BJ (cell line): ENCODE results near the gene PACRG. TPM values are rescaled to one million over a fixed set of nuclear protein-coding genes. Genes with fewer than 3 reads are reported as not detected.

ENCODE experiments used
- CTCF ChIA-PET: fragments of 350-600 bp; formaldehyde crosslinking; extraction: SDS; loops from one replicate; lab custom pipeline; 2021; ENCODE audit warnings: antibody characterized with exemption, inconsistent platforms; lab: Yijun Ruan, JAX
- POLR2A ChIA-PET: fragments of 300-600 bp; sonication (Branson Sonifier 250); formaldehyde crosslinking; extraction: SDS; loops from one replicate; lab custom pipeline; 2021; ENCODE audit warnings: antibody characterized with exemption; lab: Charles Lee
- DNase-seq: peaks from one replicate; pipeline ENCODE4 v3.0.0-alpha.2; 2011; ENCODE audit warnings: low read depth
- H3K27me3 ChIP-seq: 2 replicates; pipeline ENCODE4 v1.6.0; 2011; ENCODE audit warnings: low read length; ENCODE audit not compliant: control insufficient read depth, insufficient read depth
- H3K36me3 ChIP-seq: 2 replicates; pipeline ENCODE4 v1.5.1; 2011; ENCODE audit warnings: low read length; ENCODE audit not compliant: control insufficient read depth, insufficient read depth
- H3K4me3 ChIP-seq: 2 replicates; pipeline ENCODE4 v1.5.1; 2011; ENCODE audit warnings: low read depth, mild to moderate bottlenecking, control low read depth, low read length
- CTCF ChIP-seq: IDR thresholded peaks from 2 replicates; pipeline ENCODE4 v1.5.1; 2011; ENCODE audit warnings: low read depth, mild to moderate bottlenecking, control low read depth, inconsistent platforms, low read length, moderate library complexity; ENCODE audit not compliant: insufficient read depth
- polyA plus RNA-seq: library from polyadenylated mRNA; depleted of rRNA; stranded (reverse); fragments of >200 nt; gene quantifications from 2 replicates; pipeline ENCODE4 v1.2.3, GENCODE V29; 2011

The PACRG gene
- polyA plus RNA-seq, 1 experiment = 0.20 TPM

- TF ChIP-seq CTCF = no peak
- no peaks in the 10 kb centered on the region for H3K27me3 ChIP-seq
- H3K4me3 ChIP-seq = no peak overlapping the region
- no peaks in the 10 kb centered on the region for H3K36me3 ChIP-seq
- CTCF ChIA-PET = no interaction called here
- DNase-seq = no peak
- POLR2A ChIA-PET = no interaction called here
These were observed 581.8 kb downstream of the PACRG start for GRCh38 chr6:163309491-163310026.

- POLR2A ChIA-PET = no interaction called here
- CTCF ChIA-PET = no interaction called here
- no peak for DNase-seq
- no peak overlapping the region for H3K4me3 ChIP-seq
- H3K27me3 ChIP-seq = no peaks in the 10 kb centered on the region
- no peak for TF ChIP-seq CTCF
- no peaks in the 10 kb centered on the region for H3K36me3 ChIP-seq
These were observed 582.6 kb downstream of the PACRG start for GRCh38 chr6:163310096-163310972.

- TF ChIP-seq CTCF = no peak
- no peak overlapping the region for H3K4me3 ChIP-seq
- no peaks in the 10 kb centered on the region for H3K36me3 ChIP-seq
- H3K27me3 ChIP-seq = no peaks in the 10 kb centered on the region
- no peak for DNase-seq
- POLR2A ChIA-PET = no interaction called here
- CTCF ChIA-PET = no interaction called here
These were observed 583.2 kb downstream of the PACRG start for GRCh38 chr6:163310973-163311383.

GRCh38 chr6:163311830-163312229 is 584.1 kb downstream of the PACRG start:
- ChIA-PET CTCF (interaction anchor here (0.6 kb wide), 1 partner anchor 191 kb away, joined by 3 read pairs; no protein-coding TSS in a partner anchor), POLR2A (no interaction called here)
- Histone ChIP-seq H3K4me3 (no peak overlapping the region), H3K27me3 (no peaks in the 10 kb centered on the region), H3K36me3 (no peaks in the 10 kb centered on the region)
- no peak for TF ChIP-seq CTCF
- no peak for DNase-seq

GRCh38 chr6:163313566-163313965 is 585.8 kb downstream of the PACRG start:
- Histone ChIP-seq H3K36me3 (no peaks in the 10 kb centered on the region), H3K27me3 (no peaks in the 10 kb centered on the region), H3K4me3 (no peak overlapping the region)
- ChIA-PET POLR2A (no interaction called here), CTCF (no interaction called here)
- no peak for DNase-seq
- TF ChIP-seq CTCF = no peak
